ENCODE data around the gene MYL7.

Gene MYL7

GRCh38 chr7:44158096-44158872, 17.2 kb upstream of the MYL7 start:
- H3K9me3 ChIP-seq (ENCODE audit: control insufficient read depth in 2 of 2, low read length in 2 of 2): no peaks in the 10 kb centered on the region
- H3K36me3 ChIP-seq (ENCODE audit: control insufficient read depth in 2 of 2, insufficient read depth in 2 of 2, low read length in 2 of 2): no peaks in the 10 kb centered on the region
- no peak overlapping the region for H3K27ac ChIP-seq (ENCODE audit: low read depth in 2 of 2, low read length in 2 of 2)
- no peak overlapping the region for H3K9ac ChIP-seq (ENCODE audit: low read depth in 1 of 2, low read length in 2 of 2)
- no peak overlapping the region for H3K4me3 ChIP-seq (ENCODE audit: low read length in 2 of 2)
- H3K4me1 ChIP-seq (ENCODE audit: control insufficient read depth in 2 of 2, insufficient read depth in 2 of 2, low read length in 2 of 2): no peaks in the 10 kb centered on the region
- no peaks in the 10 kb centered on the region for H3K27me3 ChIP-seq (ENCODE audit: control insufficient read depth in 2 of 2, insufficient read depth in 2 of 2, low read length in 2 of 2)

GRCh38 chr7:44157116-44158080, 16.3 kb upstream of the MYL7 start:
- H3K9ac ChIP-seq (ENCODE audit: low read depth in 1 of 2, low read length in 2 of 2): no peak overlapping the region

GRCh38 chr7:44156453-44157010, 15.4 kb upstream of the MYL7 start:
- Histone ChIP-seq H3K4me3 (ENCODE audit: low read length in 2 of 2) (no peak overlapping the region), H3K27me3 (ENCODE audit: control insufficient read depth in 2 of 2, insufficient read depth in 2 of 2, low read length in 2 of 2) (no peaks in the 10 kb centered on the region), H3K9me3 (ENCODE audit: control insufficient read depth in 2 of 2, low read length in 2 of 2) (no peaks in the 10 kb centered on the region), H3K4me1 (ENCODE audit: control insufficient read depth in 2 of 2, insufficient read depth in 2 of 2, low read length in 2 of 2) (no peaks in the 10 kb centered on the region), H3K27ac (ENCODE audit: low read depth in 2 of 2, low read length in 2 of 2) (no peak overlapping the region), H3K36me3 (ENCODE audit: control insufficient read depth in 2 of 2, insufficient read depth in 2 of 2, low read length in 2 of 2) (no peaks in the 10 kb centered on the region), H3K9ac (ENCODE audit: low read depth in 1 of 2, low read length in 2 of 2) (no peak overlapping the region)

More at GRCh38 chr7:44157116-44158080, 16.3 kb upstream of the MYL7 start:
- H3K4me1 ChIP-seq (ENCODE audit: control insufficient read depth in 2 of 2, insufficient read depth in 2 of 2, low read length in 2 of 2): no peaks in the 10 kb centered on the region
- no peak overlapping the region for H3K27ac ChIP-seq (ENCODE audit: low read depth in 2 of 2, low read length in 2 of 2)
- no peaks in the 10 kb centered on the region for H3K9me3 ChIP-seq (ENCODE audit: control insufficient read depth in 2 of 2, low read length in 2 of 2)
- no peaks in the 10 kb centered on the region for H3K36me3 ChIP-seq (ENCODE audit: control insufficient read depth in 2 of 2, insufficient read depth in 2 of 2, low read length in 2 of 2)
- no peak overlapping the region for H3K4me3 ChIP-seq (ENCODE audit: low read length in 2 of 2)
- no peaks in the 10 kb centered on the region for H3K27me3 ChIP-seq (ENCODE audit: control insufficient read depth in 2 of 2, insufficient read depth in 2 of 2, low read length in 2 of 2)

- H3K9me3 ChIP-seq (ENCODE audit: control insufficient read depth in 2 of 2, low read length in 2 of 2): no peaks in the 10 kb centered on the region
- H3K4me1 ChIP-seq (ENCODE audit: control insufficient read depth in 2 of 2, insufficient read depth in 2 of 2, low read length in 2 of 2): no peaks in the 10 kb centered on the region
- no peak overlapping the region for H3K9ac ChIP-seq (ENCODE audit: low read depth in 1 of 2, low read length in 2 of 2)
- no peaks in the 10 kb centered on the region for H3K27me3 ChIP-seq (ENCODE audit: control insufficient read depth in 2 of 2, insufficient read depth in 2 of 2, low read length in 2 of 2)
- H3K27ac ChIP-seq (ENCODE audit: low read depth in 2 of 2, low read length in 2 of 2): no peak overlapping the region
- no peak overlapping the region for H3K4me3 ChIP-seq (ENCODE audit: low read length in 2 of 2)
- no peaks in the 10 kb centered on the region for H3K36me3 ChIP-seq (ENCODE audit: control insufficient read depth in 2 of 2, insufficient read depth in 2 of 2, low read length in 2 of 2)
These were observed 14.4 kb upstream of the MYL7 start for GRCh38 chr7:44155191-44156185.

- Histone ChIP-seq H3K36me3 (ENCODE audit: control insufficient read depth in 2 of 2, insufficient read depth in 2 of 2, low read length in 2 of 2) (no peaks in the 10 kb centered on the region), H3K4me3 (ENCODE audit: low read length in 2 of 2) (no peak overlapping the region), H3K9ac (ENCODE audit: low read depth in 1 of 2, low read length in 2 of 2) (no peak overlapping the region), H3K4me1 (ENCODE audit: control insufficient read depth in 2 of 2, insufficient read depth in 2 of 2, low read length in 2 of 2) (no peaks in the 10 kb centered on the region), H3K9me3 (ENCODE audit: control insufficient read depth in 2 of 2, low read length in 2 of 2) (no peaks in the 10 kb centered on the region), H3K27me3 (ENCODE audit: control insufficient read depth in 2 of 2, insufficient read depth in 2 of 2, low read length in 2 of 2) (no peaks in the 10 kb centered on the region), H3K27ac (ENCODE audit: low read depth in 2 of 2, low read length in 2 of 2) (no peak overlapping the region)
These were observed 13.6 kb upstream of the MYL7 start for GRCh38 chr7:44154703-44155102.

GRCh38 chr7:44153948-44154335, 12.8 kb upstream of the MYL7 start:
- Histone ChIP-seq H3K9me3 (ENCODE audit: control insufficient read depth in 2 of 2, low read length in 2 of 2) (no peaks in the 10 kb centered on the region), H3K27ac (ENCODE audit: low read depth in 2 of 2, low read length in 2 of 2) (no peak overlapping the region), H3K9ac (ENCODE audit: low read depth in 1 of 2, low read length in 2 of 2) (no peak overlapping the region), H3K4me1 (ENCODE audit: control insufficient read depth in 2 of 2, insufficient read depth in 2 of 2, low read length in 2 of 2) (no peaks in the 10 kb centered on the region), H3K36me3 (ENCODE audit: control insufficient read depth in 2 of 2, insufficient read depth in 2 of 2, low read length in 2 of 2) (no peaks in the 10 kb centered on the region), H3K4me3 (ENCODE audit: low read length in 2 of 2) (no peak overlapping the region), H3K27me3 (ENCODE audit: control insufficient read depth in 2 of 2, insufficient read depth in 2 of 2, low read length in 2 of 2) (no peaks in the 10 kb centered on the region)

GRCh38 chr7:44152971-44153947, 12.1 kb upstream of the MYL7 start:
- Histone ChIP-seq H3K9me3 (ENCODE audit: control insufficient read depth in 2 of 2, low read length in 2 of 2) (no peaks in the 10 kb centered on the region), H3K27ac (ENCODE audit: low read depth in 2 of 2, low read length in 2 of 2) (no peak overlapping the region), H3K4me3 (ENCODE audit: low read length in 2 of 2) (no peak overlapping the region), H3K4me1 (ENCODE audit: control insufficient read depth in 2 of 2, insufficient read depth in 2 of 2, low read length in 2 of 2) (no peaks in the 10 kb centered on the region), H3K9ac (ENCODE audit: low read depth in 1 of 2, low read length in 2 of 2) (no peak overlapping the region), H3K27me3 (ENCODE audit: control insufficient read depth in 2 of 2, insufficient read depth in 2 of 2, low read length in 2 of 2) (no peaks in the 10 kb centered on the region), H3K36me3 (ENCODE audit: control insufficient read depth in 2 of 2, insufficient read depth in 2 of 2, low read length in 2 of 2) (no peaks in the 10 kb centered on the region)

GRCh38 chr7:44151956-44152355, 10.8 kb upstream of the MYL7 start:
- Histone ChIP-seq H3K4me1 (ENCODE audit: control insufficient read depth in 2 of 2, insufficient read depth in 2 of 2, low read length in 2 of 2) (no peaks in the 10 kb centered on the region), H3K4me3 (ENCODE audit: low read length in 2 of 2) (no peak overlapping the region), H3K36me3 (ENCODE audit: control insufficient read depth in 2 of 2, insufficient read depth in 2 of 2, low read length in 2 of 2) (no peaks in the 10 kb centered on the region), H3K27me3 (ENCODE audit: control insufficient read depth in 2 of 2, insufficient read depth in 2 of 2, low read length in 2 of 2) (no peaks in the 10 kb centered on the region), H3K9ac (ENCODE audit: low read depth in 1 of 2, low read length in 2 of 2) (no peak overlapping the region), H3K9me3 (ENCODE audit: control insufficient read depth in 2 of 2, low read length in 2 of 2) (no peaks in the 10 kb centered on the region), H3K27ac (ENCODE audit: low read depth in 2 of 2, low read length in 2 of 2) (no peak overlapping the region)

All from mucosa of rectum (tissue), 2 donors.